GM19397 (cell line): Measurements from ENCODE around the gene STK32C.
"Not testable (repeated sequence)": the region's sequence is repeated elsewhere in the genome, so short reads cannot be mapped to it uniquely, and the experiment has no call there.

ENCODE experiments used
- ATAC-seq: cut with Tn5 transposase; IDR thresholded peaks from one replicate; pipeline ENCODE4 v1.9.1; 2021; ENCODE audit warnings: mild to moderate bottlenecking, moderate library complexity; ENCODE audit not compliant: unreplicated experiment

Gene STK32C

GRCh38 chr10:132220996-132221395 lies 86.8 kb downstream of the STK32C start:
- not testable (repeated sequence) for ATAC-seq

GRCh38 chr10:132220061-132220460 lies 87.7 kb downstream of the STK32C start:
- no peak for ATAC-seq

GRCh38 chr10:132219486-132219885 lies 88.3 kb downstream of the STK32C start:
- ATAC-seq = no peak

GRCh38 chr10:132216441-132216840 lies 91.3 kb downstream of the STK32C start:
- not testable (repeated sequence) for ATAC-seq

- no peak for ATAC-seq
Measured at GRCh38 chr10:132213917-132214316, 93.8 kb downstream of the STK32C start.

GRCh38 chr10:132212816-132213215 lies 94.9 kb downstream of the STK32C start:
- ATAC-seq = no peak

- no peak for ATAC-seq
Measured at GRCh38 chr10:132211246-132211645, 96.5 kb downstream of the STK32C start.

GRCh38 chr10:132210766-132211165 lies 97.0 kb downstream of the STK32C start:
- ATAC-seq = no peak

- no peak for ATAC-seq
Measured at GRCh38 chr10:132209978-132210530, 97.7 kb downstream of the STK32C start.

GRCh38 chr10:132209130-132209529 lies 98.6 kb downstream of the STK32C start:
- ATAC-seq = no peak

GRCh38 chr10:132208462-132209050 lies 99.2 kb downstream of the STK32C start:
- ATAC-seq = no peak

- ATAC-seq = no peak
Measured at GRCh38 chr10:132207536-132208461, 100.0 kb downstream of the STK32C start.

- ATAC-seq = no peak
Measured at GRCh38 chr10:132206806-132207535, 100.8 kb downstream of the STK32C start.

- ATAC-seq = no peak
Measured at GRCh38 chr10:132206377-132206745, 101.4 kb downstream of the STK32C start.

- no peak for ATAC-seq
Measured at GRCh38 chr10:132205650-132206376, 101.9 kb downstream of the STK32C start.

- ATAC-seq = no peak
Measured at GRCh38 chr10:132204781-132205473, 102.8 kb downstream of the STK32C start.

- no peak for ATAC-seq
Measured at GRCh38 chr10:132204078-132204780, 103.5 kb downstream of the STK32C start.

- no peak for ATAC-seq
Measured at GRCh38 chr10:132203256-132204077, 104.3 kb downstream of the STK32C start.
